ENCODE results near the gene KRT4.

The KRT4 gene

GRCh38 chr12:52769354-52769753 is 44.6 kb downstream of the KRT4 start:
- ChIA-PET POLR2A (no interaction called here), CTCF (no interaction called here)
- no peak for TF ChIP-seq CTCF (IDR thresholded peaks at IDR 0.05; ENCODE audit: control extremely low read depth, extremely low read depth, low read depth, missing control alignments)
- DNase-seq (ENCODE audit: extremely low spot score), result no peak

GRCh38 chr12:52768479-52769200 is 45.3 kb downstream of the KRT4 start:
- no peak for DNase-seq (ENCODE audit: extremely low spot score)
- ChIA-PET CTCF (interaction anchor here (1.2 to 1.4 kb wide), 2 partner anchors 14 to 117 kb away, joined by 3 read pairs; no protein-coding TSS in a partner anchor), POLR2A (no interaction called here)
- TF ChIP-seq CTCF (IDR thresholded peaks at IDR 0.05; ENCODE audit: control extremely low read depth, extremely low read depth, low read depth, missing control alignments), result no peak

DNA sequence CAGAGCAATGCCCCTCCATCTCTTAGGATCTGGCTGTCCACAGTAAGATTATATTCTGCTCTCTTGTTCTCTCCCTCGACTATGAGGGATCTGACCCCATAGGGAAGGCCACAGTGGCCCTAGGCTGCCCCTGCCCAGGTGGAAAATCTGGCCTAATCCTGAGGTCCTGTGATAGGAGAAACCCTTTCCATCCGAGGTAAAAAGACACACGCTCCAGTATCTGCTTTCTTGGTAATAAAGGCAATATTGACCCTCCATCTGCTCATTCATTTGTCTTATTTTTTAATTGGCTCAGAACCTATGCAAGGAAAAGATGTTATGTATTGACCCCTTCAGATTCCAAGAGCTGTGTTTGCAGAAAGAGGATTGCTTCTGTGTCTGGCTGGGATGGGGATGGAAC is 46.5 kb downstream of the KRT4 start:
- no peak for TF ChIP-seq CTCF (IDR thresholded peaks at IDR 0.05; ENCODE audit: control extremely low read depth, extremely low read depth, low read depth, missing control alignments)
- CTCF ChIA-PET, result interaction anchor here (1.2 to 1.4 kb wide), 2 partner anchors 15 to 118 kb away, joined by 3 read pairs; no protein-coding TSS in a partner anchor
- POLR2A ChIA-PET, result no interaction called here
- DNase-seq (ENCODE audit: extremely low spot score), result no peak

GRCh38 chr12:52767020-52767379 is 46.9 kb downstream of the KRT4 start:
- POLR2A ChIA-PET, result no interaction called here
- CTCF ChIA-PET, result no interaction called here
- DNase-seq (ENCODE audit: extremely low spot score), result no peak
- no peak for TF ChIP-seq CTCF (IDR thresholded peaks at IDR 0.05; ENCODE audit: control extremely low read depth, extremely low read depth, low read depth, missing control alignments)

GRCh38 chr12:52766351-52767019 is 47.4 kb downstream of the KRT4 start:
- no peak for TF ChIP-seq CTCF (IDR thresholded peaks at IDR 0.05; ENCODE audit: control extremely low read depth, extremely low read depth, low read depth, missing control alignments)
- CTCF ChIA-PET, result no interaction called here
- no peak for DNase-seq (ENCODE audit: extremely low spot score)
- POLR2A ChIA-PET, result no interaction called here

- no peak for TF ChIP-seq CTCF (IDR thresholded peaks at IDR 0.05; ENCODE audit: control extremely low read depth, extremely low read depth, low read depth, missing control alignments)
- no peak for DNase-seq (ENCODE audit: extremely low spot score)
- POLR2A ChIA-PET, result no interaction called here
- CTCF ChIA-PET, result no interaction called here
These were observed 48.2 kb downstream of the KRT4 start for GRCh38 chr12:52765702-52766101.
